OCI-LY1 (cell line): ENCODE results near the gene GCK.

Source experiments
- H2AFZ ChIP-seq: fragments of 200-600 bp; sonication (generic), shearing (Covaris generic); 2 replicates; pipeline ENCODE4 v1.6.0; 2014; ENCODE audit warnings: antibody characterized with exemption, mild to moderate bottlenecking, low read length
- H3F3A ChIP-seq: fragments of 200-600 bp; sonication (generic), shearing (Covaris generic); 2 replicates; pipeline ENCODE4 v1.6.0; 2014; ENCODE audit warnings: mild to moderate bottlenecking, antibody characterized with exemption, low read length, moderate library complexity; ENCODE audit not compliant: insufficient read depth
- H3K27ac ChIP-seq: fragments of 200-600 bp; sonication (generic); 2 replicates; pipeline ENCODE4 v1.5.1; 2014; ENCODE audit warnings: low read length, mixed run types, mild to moderate bottlenecking, low read depth; ENCODE audit not compliant: poor library complexity, severe bottlenecking
- H3K27me3 ChIP-seq: fragments of 200-600 bp; sonication (generic); 2 replicates; pipeline ENCODE4 v1.6.0; 2014; ENCODE audit warnings: antibody characterized with exemption, mild to moderate bottlenecking, low read length, moderate library complexity; ENCODE audit not compliant: insufficient read depth
- H3K36me3 ChIP-seq: fragments of 200-600 bp; sonication (generic); 2 replicates; pipeline ENCODE4 v1.6.1; 2014; ENCODE audit warnings: mild to moderate bottlenecking, antibody characterized with exemption, low read length, moderate library complexity, mixed read lengths; ENCODE audit not compliant: insufficient read depth
- H3K4me1 ChIP-seq: fragments of 200-600 bp; sonication (generic); 2 replicates; pipeline ENCODE4 v1.5.1; 2014; ENCODE audit warnings: mild to moderate bottlenecking, low read length, moderate library complexity; ENCODE audit not compliant: insufficient read depth, severe bottlenecking
- H3K4me2 ChIP-seq: fragments of 200-600 bp; sonication (generic), shearing (Covaris generic); 2 replicates; pipeline ENCODE4 v1.6.1; 2014; ENCODE audit warnings: low read length
- H3K4me3 ChIP-seq: fragments of 200-600 bp; sonication (generic); 2 replicates; pipeline ENCODE4 v1.5.1; 2014; ENCODE audit warnings: low read length, low read depth, mild to moderate bottlenecking, mixed read lengths; ENCODE audit not compliant: poor library complexity, severe bottlenecking
- H3K79me2 ChIP-seq: fragments of 200-600 bp; shearing (Covaris generic); 2 replicates; pipeline ENCODE4 v1.6.1; 2016; ENCODE audit warnings: mixed run types, low read length, mixed read lengths; ENCODE audit not compliant: insufficient read depth
- H3K9ac ChIP-seq: fragments of 200-600 bp; sonication (generic), shearing (Covaris generic); 2 replicates; pipeline ENCODE4 v1.6.1; 2014; ENCODE audit warnings: mild to moderate bottlenecking, low read length, mixed read lengths
- H3K9me2 ChIP-seq: fragments of 200-600 bp; sonication (generic), shearing (Covaris generic); 2 replicates; pipeline ENCODE4 v1.6.1; 2014; ENCODE audit warnings: low read depth, mild to moderate bottlenecking, low read length, mixed read lengths
- H3K9me3 ChIP-seq: fragments of 200-600 bp; shearing (Covaris generic); 2 replicates; pipeline ENCODE4 v1.6.1; 2014; ENCODE audit warnings: low read length, mixed read lengths
- H4K20me1 ChIP-seq: fragments of 200-600 bp; sonication (generic), shearing (Covaris generic); 2 replicates; pipeline ENCODE4 v1.6.0; 2016; ENCODE audit warnings: mild to moderate bottlenecking, low read length; ENCODE audit not compliant: insufficient read depth
- EZH2 ChIP-seq: fragments of 200-600 bp; sonication (generic), shearing (Covaris generic); IDR thresholded peaks from 2 replicates; pipeline ENCODE4 v1.8.0; 2017; ENCODE audit warnings: borderline replicate concordance, mixed run types, mild to moderate bottlenecking, antibody characterized with exemption, low read length, moderate library complexity, mixed read lengths
- TF ChIP-seq, protein P1 (sequence below): fragments of 200-600 bp; sonication (generic), shearing (Covaris generic); IDR thresholded peaks from 2 replicates; pipeline ENCODE4 v1.5.1; 2017; ENCODE audit warnings: mild to moderate bottlenecking, antibody characterized with exemption, low read length, moderate library complexity, mixed read lengths

The GCK gene

DNA sequence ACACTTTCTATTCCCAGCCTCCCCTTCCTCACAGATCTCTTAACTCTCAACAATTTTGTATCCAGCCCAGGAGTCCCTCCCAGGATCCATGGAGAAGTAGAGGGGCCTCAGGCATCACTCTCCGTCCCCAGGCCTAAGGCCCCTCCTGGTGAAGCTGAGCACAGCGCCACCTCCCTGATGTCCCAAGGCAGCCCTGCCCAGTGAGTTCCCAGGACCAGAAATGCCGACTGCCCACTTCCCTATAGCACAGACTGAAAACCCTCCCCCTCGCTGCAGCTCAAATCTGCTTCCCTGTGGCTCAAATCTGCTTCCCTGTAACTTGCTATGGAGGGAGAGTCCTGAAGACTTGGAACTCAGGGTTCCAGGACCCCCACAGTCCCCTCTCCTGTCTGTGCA is 47.1 kb upstream of the GCK start:
- Histone ChIP-seq H3K4me2 (no peak overlapping the region), H2AFZ (no peak overlapping the region), H3K36me3 (no peaks in the 10 kb centered on the region), H3K4me3 (no peak overlapping the region), H3K27ac (no peak overlapping the region), H3K79me2 (no peaks in the 10 kb centered on the region), H4K20me1 (no peaks in the 10 kb centered on the region), H3K4me1 (peaks cover 7% of the 10 kb centered on the region), H3F3A (no peaks in the 10 kb centered on the region), H3K9me2 (no peaks in the 10 kb centered on the region), H3K9me3 (no peaks in the 10 kb centered on the region), H3K9ac (no peak overlapping the region), H3K27me3 (peaks cover 42% of the 10 kb centered on the region)
- TF ChIP-seq, protein P1, sequence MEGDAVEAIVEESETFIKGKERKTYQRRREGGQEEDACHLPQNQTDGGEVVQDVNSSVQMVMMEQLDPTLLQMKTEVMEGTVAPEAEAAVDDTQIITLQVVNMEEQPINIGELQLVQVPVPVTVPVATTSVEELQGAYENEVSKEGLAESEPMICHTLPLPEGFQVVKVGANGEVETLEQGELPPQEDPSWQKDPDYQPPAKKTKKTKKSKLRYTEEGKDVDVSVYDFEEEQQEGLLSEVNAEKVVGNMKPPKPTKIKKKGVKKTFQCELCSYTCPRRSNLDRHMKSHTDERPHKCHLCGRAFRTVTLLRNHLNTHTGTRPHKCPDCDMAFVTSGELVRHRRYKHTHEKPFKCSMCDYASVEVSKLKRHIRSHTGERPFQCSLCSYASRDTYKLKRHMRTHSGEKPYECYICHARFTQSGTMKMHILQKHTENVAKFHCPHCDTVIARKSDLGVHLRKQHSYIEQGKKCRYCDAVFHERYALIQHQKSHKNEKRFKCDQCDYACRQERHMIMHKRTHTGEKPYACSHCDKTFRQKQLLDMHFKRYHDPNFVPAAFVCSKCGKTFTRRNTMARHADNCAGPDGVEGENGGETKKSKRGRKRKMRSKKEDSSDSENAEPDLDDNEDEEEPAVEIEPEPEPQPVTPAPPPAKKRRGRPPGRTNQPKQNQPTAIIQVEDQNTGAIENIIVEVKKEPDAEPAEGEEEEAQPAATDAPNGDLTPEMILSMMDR: no peak
- TF ChIP-seq EZH2: no peak

DNA sequence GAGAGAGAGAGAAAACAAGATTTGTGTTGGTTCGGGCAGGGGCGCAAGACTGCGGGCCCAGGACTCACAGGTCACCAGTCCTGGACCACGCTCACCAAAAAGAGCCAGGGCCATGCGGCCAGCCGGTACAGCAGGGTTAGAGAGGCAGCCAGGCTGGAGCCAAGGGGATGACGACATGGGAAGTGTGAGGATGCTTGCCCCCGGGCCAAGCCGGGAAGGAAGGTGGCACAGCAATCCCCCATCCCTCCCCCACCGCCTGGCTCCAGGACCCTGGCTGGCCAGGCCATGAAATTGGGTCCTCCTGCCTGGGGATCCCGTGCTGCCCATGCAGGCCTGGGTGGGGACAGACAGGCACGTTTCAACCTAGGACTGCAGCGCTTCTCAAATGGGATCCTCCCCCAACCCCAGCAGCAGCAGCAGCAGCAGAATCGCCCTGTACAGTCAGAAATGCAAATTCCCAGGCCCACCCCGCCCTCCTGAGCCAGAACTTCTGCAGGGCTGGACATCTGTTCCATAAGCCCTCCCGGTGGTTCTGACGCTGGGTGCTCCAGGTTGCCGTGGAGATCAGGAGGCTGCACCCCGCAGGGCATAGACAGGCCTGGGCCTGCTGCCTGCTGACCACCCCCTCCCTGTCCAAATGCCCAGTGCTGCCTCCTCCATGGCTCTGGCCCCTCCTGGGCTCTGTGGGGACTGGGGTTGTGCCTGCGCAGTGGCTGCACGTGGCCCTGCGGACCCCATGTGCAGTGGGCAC is 46.5 kb upstream of the GCK start:
- Histone ChIP-seq H3K27ac (no peak overlapping the region), H3K36me3 (no peaks in the 10 kb centered on the region), H2AFZ (no peak overlapping the region), H3K4me2 (no peak overlapping the region), H3K4me1 (peaks cover 1% of the 10 kb centered on the region), H3K9ac (no peak overlapping the region), H3K27me3 (peaks cover 43% of the 10 kb centered on the region), H3K9me2 (no peaks in the 10 kb centered on the region), H3K9me3 (no peaks in the 10 kb centered on the region), H3K4me3 (no peak overlapping the region), H4K20me1 (no peaks in the 10 kb centered on the region), H3K79me2 (no peaks in the 10 kb centered on the region), H3F3A (no peaks in the 10 kb centered on the region)
- TF ChIP-seq, protein P1: no peak
- no peak for TF ChIP-seq EZH2

DNA sequence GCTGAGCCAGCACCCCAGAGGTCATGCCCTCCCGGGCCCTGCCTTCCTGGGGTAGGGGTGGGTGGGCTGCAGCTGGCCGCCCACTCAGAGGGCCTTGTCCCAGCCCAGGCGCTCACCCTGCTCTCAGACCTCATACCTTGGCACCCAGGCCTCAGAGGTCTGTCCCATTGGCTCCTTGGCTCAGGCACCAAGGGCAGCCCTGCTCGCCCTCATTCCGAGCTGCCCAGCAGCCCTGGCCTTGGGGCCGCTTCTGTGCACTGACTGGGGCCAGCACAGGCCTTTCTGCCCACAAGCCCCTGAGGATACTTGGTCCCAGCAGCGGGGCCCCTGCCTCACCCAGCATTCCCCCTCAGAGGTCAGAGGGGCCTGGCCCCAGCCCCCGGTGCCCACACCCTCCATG is 45.8 kb upstream of the GCK start:
- no peak for TF ChIP-seq EZH2
- TF ChIP-seq, protein P1: no peak
- peaks cover 44% of the 10 kb centered on the region for H3K27me3 ChIP-seq

More for the DNA sequence above, 45.8 kb upstream of the GCK start:
- Histone ChIP-seq H2AFZ (no peak overlapping the region), H3K9me2 (no peaks in the 10 kb centered on the region), H3K9ac (no peak overlapping the region), H3F3A (no peaks in the 10 kb centered on the region), H3K79me2 (no peaks in the 10 kb centered on the region), H3K4me3 (no peak overlapping the region), H4K20me1 (no peaks in the 10 kb centered on the region), H3K36me3 (no peaks in the 10 kb centered on the region), H3K9me3 (no peaks in the 10 kb centered on the region), H3K4me2 (no peak overlapping the region), H3K27ac (no peak overlapping the region), H3K4me1 (no peaks in the 10 kb centered on the region)
